GM12878 (cell line): ENCODE measurements around the gene LRRN4CL. TPM values are rescaled to one million over a fixed set of nuclear protein-coding genes. Genes with fewer than 3 reads are reported as not detected.

Experiments used
- ATAC-seq: fragments of 200-7000 bp; cut with Tn5 transposase; 3 replicates; pipeline ENCODE4 v1.9.1; 2020; ENCODE audit warnings: mild to moderate bottlenecking, moderate library complexity
- BruUV-seq: library from RNA; stranded (reverse); fragments of 400-500 nt; replicated peaks from 2 replicates; lab custom pipeline; 2021; lab: Mats Ljungman, UMichigan
- CTCF ChIA-PET: fragments of 300-600 bp; sonication (Branson Sonifier 250); formaldehyde crosslinking; extraction: SDS; loops from one replicate; lab custom pipeline; 2021; ENCODE audit warnings: inconsistent platforms; lab: Yijun Ruan, JAX
- POLR2A ChIA-PET: fragments of 350-600 bp; formaldehyde crosslinking; extraction: SDS; loops from one replicate; lab custom pipeline; 2021; ENCODE audit warnings: inconsistent platforms; lab: Charles Lee
- RAD21 ChIA-PET: fragments of 300-600 bp; sonication (Branson Sonifier 250); formaldehyde crosslinking; loops from one replicate; lab custom pipeline; 2023; ENCODE audit warnings: antibody characterized with exemption; ENCODE audit not compliant: unreplicated experiment; lab: Charles Lee
- SMC1A ChIA-PET: fragments of 300-600 bp; sonication (Branson Sonifier 250); formaldehyde crosslinking; loops from one replicate; lab custom pipeline; 2023; ENCODE audit not compliant: unreplicated experiment, uncharacterized antibody; lab: Charles Lee
- DNase-seq: peaks from one replicate; pipeline ENCODE4 v3.0.0-alpha.2; 2011; ENCODE audit warnings: low read depth, low spot score
- FAIRE-seq: peaks from 3 replicates; lab custom pipeline; 2011; peaks lifted over from hg19 to GRCh38; lab: Jason Lieb, UNC
- H2AFZ ChIP-seq: 2 replicates; pipeline ENCODE4 v1.6.0; 2011; ENCODE audit warnings: low read depth, low read length, control low read depth; ENCODE audit not compliant: control insufficient read depth
- H3K27ac ChIP-seq: 2 replicates; pipeline ENCODE4 v1.5.1; 2011; ENCODE audit warnings: control low read depth; ENCODE audit not compliant: control insufficient read depth, insufficient read depth
- H3K27me3 ChIP-seq, 2 experiments: replicated peaks in 1 of 2; 2 replicates each; pipeline versions ENCODE4 v1.6.0 to v1.6.1; 2011; ENCODE audit warnings: low read length in 1 of 2; ENCODE audit not compliant: control insufficient read depth in 2 of 2, insufficient read depth in 2 of 2
- H3K36me3 ChIP-seq, 2 experiments: 2 replicates each; pipeline ENCODE4 v1.5.1; 2011; ENCODE audit warnings: low read length in 1 of 2; ENCODE audit not compliant: control insufficient read depth in 2 of 2, insufficient read depth in 2 of 2
- H3K4me1 ChIP-seq: 2 replicates; pipeline ENCODE4 v1.6.1; 2011; ENCODE audit warnings: mild to moderate bottlenecking, low read length, moderate library complexity, mixed read lengths; ENCODE audit not compliant: control insufficient read depth, insufficient read depth
- H3K4me2 ChIP-seq: 2 replicates; pipeline ENCODE4 v1.6.0; 2011; ENCODE audit warnings: control low read depth; ENCODE audit not compliant: control insufficient read depth, insufficient read depth
- H3K4me3 ChIP-seq: fragments of 200-600 bp; sonication (generic); 2 replicates; pipeline ENCODE4 v1.5.1; 2016
- H3K79me2 ChIP-seq: 2 replicates; pipeline ENCODE4 v1.6.0; 2011; ENCODE audit warnings: low read length; ENCODE audit not compliant: control insufficient read depth, insufficient read depth
- H3K9ac ChIP-seq: 2 replicates; pipeline ENCODE4 v1.8.0; 2011; ENCODE audit warnings: low read length, control low read depth, mixed read lengths; ENCODE audit not compliant: control insufficient read depth, insufficient read depth
- H3K9me3 ChIP-seq: replicated peaks from 3 replicates; pipeline ENCODE4 v1.5.1; 2011; ENCODE audit warnings: mild to moderate bottlenecking, low read length; ENCODE audit not compliant: control insufficient read depth, insufficient read depth
- H4K20me1 ChIP-seq: 2 replicates; pipeline ENCODE4 v1.6.0; 2011; ENCODE audit not compliant: control insufficient read depth, insufficient read depth
- ATF2 ChIP-seq: IDR thresholded peaks from 2 replicates; pipeline ENCODE4 v1.6.1; 2012; ENCODE audit warnings: low read length, inconsistent platforms
- CREB1 ChIP-seq: IDR thresholded peaks from 2 replicates; pipeline ENCODE4 v1.6.1; 2012; ENCODE audit warnings: low read depth, mild to moderate bottlenecking, inconsistent platforms
- EP300 ChIP-seq, 2 experiments: fragments of 150-350 bp in 1 of 2; IDR thresholded peaks; 2 replicates each; pipeline ENCODE4 v1.6.1; 2011 to 2012; ENCODE audit warnings: low read depth in 2 of 2, low read length in 2 of 2, borderline replicate concordance in 1 of 2, improper control_type of control experiment in 1 of 2, inconsistent platforms in 1 of 2; ENCODE audit not compliant: control insufficient read depth in 1 of 2
- LARP7 ChIP-seq: fragments of 450-650 bp; IDR thresholded peaks from 2 replicates; pipeline ENCODE4 v1.6.1; 2017; ENCODE audit warnings: mild to moderate bottlenecking
- MEF2B ChIP-seq: fragments of 450-650 bp; IDR thresholded peaks from 2 replicates; pipeline ENCODE4 v1.6.1; 2018; ENCODE audit warnings: mild to moderate bottlenecking, moderate library complexity; ENCODE audit not compliant: partially characterized antibody, poor library complexity, severe bottlenecking
- MLLT1 ChIP-seq: fragments of 450-650 bp; IDR thresholded peaks from 2 replicates; pipeline ENCODE4 v1.6.1; 2016; ENCODE audit warnings: mild to moderate bottlenecking
- MXI1 ChIP-seq: fragments of 150-350 bp; IDR thresholded peaks from 2 replicates; pipeline ENCODE4 v1.6.1; 2011; ENCODE audit warnings: low read depth, mild to moderate bottlenecking, inconsistent platforms, low read length, improper control_type of control experiment
- NBN ChIP-seq: fragments of 450-650 bp; IDR thresholded peaks from 2 replicates; pipeline ENCODE4 v1.6.1; 2016
- NKRF ChIP-seq: fragments of 450-650 bp; conservative IDR thresholded peaks from 2 replicates; pipeline ENCODE4 v1.6.1; 2017; ENCODE audit warnings: mild to moderate bottlenecking, moderate library complexity
- NR2C1 ChIP-seq: fragments of 450-650 bp; IDR thresholded peaks from 2 replicates; pipeline ENCODE4 v1.6.1; 2017; ENCODE audit warnings: antibody characterized with exemption, mild to moderate bottlenecking, moderate library complexity
- PAX5 ChIP-seq: IDR thresholded peaks from 2 replicates; pipeline ENCODE4 v1.6.1; 2011; ENCODE audit warnings: low read depth, low read length, borderline replicate concordance
- POLR2AphosphoS2 ChIP-seq: IDR thresholded peaks from 2 replicates; pipeline ENCODE4 v1.6.1; 2011; ENCODE audit warnings: low read depth, mild to moderate bottlenecking, low read length, improper control_type of control experiment, moderate library complexity
- RUNX3 ChIP-seq: IDR thresholded peaks from 2 replicates; pipeline ENCODE4 v1.6.1; 2012; ENCODE audit warnings: low read length, inconsistent platforms
- STAT3 ChIP-seq: IDR thresholded peaks from 2 replicates; pipeline ENCODE4 v1.6.1; 2011; ENCODE audit warnings: low read depth, low read length, improper control_type of control experiment
- TCF7 ChIP-seq: IDR thresholded peaks from 2 replicates; pipeline ENCODE4 v1.6.1; 2014; ENCODE audit warnings: antibody characterized with exemption, borderline replicate concordance
- WGBS: methylation state at CpG from one replicate; pipeline ENCODE4 v1.1.6; 2016; ENCODE audit warnings: low lambda C conversion rate; ENCODE audit not compliant: insufficient replicate concordance, insufficient coverage; ENCODE audit errors: missing lambda C conversion rate; 5-methylcytosine and 5-hydroxymethylcytosine counted together
- in situ Hi-C: fragments of 300-500 bp; cut with MboI; formaldehyde crosslinking; loops from 9 replicates; pipeline ENCODE4 v1.14.3; 2018; ENCODE audit warnings: mixed read lengths
- intact Hi-C: fragments of 100-400 bp; cut with micrococcal nuclease; formaldehyde crosslinking; loops from one replicate; pipeline ENCODE4 v1.14.2; 2022; ENCODE audit not compliant: unreplicated experiment
- polyA plus RNA-seq, 11 experiments: library from polyadenylated mRNA; depleted of rRNA in 4 of 11; unstranded in 6 of 11; stranded (reverse) in 5 of 11; fragments of >200 nt; fragmentation: Nextera tagmentation in 4 of 11; fragmentation: Illumina TruSeq in 1 of 11; extraction: Ambion mirVana in 4 of 11; extraction: Trizol in 1 of 11; gene quantifications; 1 replicate in 1 of 11; 2 replicates in 10 of 11; pipeline versions ENCODE4 v1.2.1 to v1.2.3, GENCODE V29; 2011 to 2016; ENCODE audit warnings: inconsistent platforms in 2 of 11, missing spikeins in 2 of 11, low read depth in 1 of 11
- total RNA-seq, 4 experiments: library from RNA; depleted of rRNA in 3 of 4; stranded (reverse); fragments of >200 nt in 3 of 4; fragmentation: Illumina TruSeq in 1 of 4; extraction: Trizol in 1 of 4; gene quantifications; 2 replicates each; pipeline versions ENCODE4 v1.2.1 to v1.2.3, GENCODE V29; 2013 to 2021
- TF ChIP-seq, protein P1 (sequence below): fragments of 450-650 bp; IDR thresholded peaks from 2 replicates; pipeline ENCODE4 v1.6.1; 2016; ENCODE audit warnings: mild to moderate bottlenecking

LRRN4CL gene
- total and polyA plus RNA-seq, 10 of the 15 experiments (the other 5 are each of a cell fraction or from before 2014, with no cell fraction given) = 0.01 to 0.06 TPM; not detected in 8

GRCh38 chr11:62705880-62706849, 16.8 kb upstream of the LRRN4CL start:
- peak overlapping the region; percentile 76 for H2AFZ ChIP-seq
- H4K20me1 ChIP-seq = no peaks in the 10 kb centered on the region
- peak; percentile 81 for ATAC-seq
- WGBS = 8% methylated on average over 73 of the region's 73 CpGs
- ChIA-PET SMC1A (interaction anchor here (0.8 to 2.5 kb wide), 7 partner anchors 22 to 163 kb away, joined by 3 to 9 read pairs (median 4); partner anchors contain the start of genes C11orf98, CSKMT, HNRNPUL2 and TTC9C), POLR2A (interaction anchor here (0.6 to 7.6 kb wide), 15 partner anchors 13 to 177 kb away, joined by 3 to 79 read pairs (median 5); partner anchors contain the start of genes B3GAT3, C11orf98, CSKMT and EEF1G), CTCF (interaction anchor here (0.7 to 5.0 kb wide), 11 partner anchors 12 to 282 kb away, joined by 3 to 21 read pairs (median 3); partner anchors contain the start of genes HNRNPUL2, TTC9C and UBXN1), RAD21 (interaction anchor here (0.8 to 2.3 kb wide), 9 partner anchors 38 to 282 kb away, joined by 3 to 6 read pairs (median 3); partner anchors contain the start of genes C11orf98, CSKMT, EML3 and TAF6L)
- BruUV-seq = no TSS peak
- H3K79me2 ChIP-seq = no peaks in the 10 kb centered on the region
- in situ Hi-C loops (no loop called here), intact Hi-C loops (loop anchor here (5.0 kb wide), 1 partner anchor 104 kb away; the partner anchor contains the start of gene MTA2)
- FAIRE-seq = no peak
- H3K4me1 ChIP-seq = peaks cover 29% of the 10 kb centered on the region
- peak overlapping the region; percentile 40 for H3K9ac ChIP-seq
- peak overlapping the region; percentile 51 for H3K27ac ChIP-seq
- H3K27me3 ChIP-seq = no peaks in the 10 kb centered on the region
- H3K4me3 ChIP-seq = peak overlapping the region; percentile 79
- no peaks in the 10 kb centered on the region for H3K9me3 ChIP-seq
- H3K36me3 ChIP-seq = peaks cover 7 to 12% of the 10 kb centered on the region in 2 experiments
- DNase-seq = peak; percentile 50
- peak overlapping the region; percentile 92 for H3K4me2 ChIP-seq
- peak; percentile 20 for TF ChIP-seq RUNX3
- peak; percentile 75; the same call in 1 of the 2 replicates for TF ChIP-seq POLR2AphosphoS2
- TF ChIP-seq MLLT1 = no peak
- TF ChIP-seq EP300 (IDR thresholded peaks at IDR 0.05; ENCODE audit: borderline replicate concordance in 1 of 2, control insufficient read depth in 1 of 2, low read depth in 2 of 2, low read length in 2 of 2) = no peak
- 0 out of 2 replicates have a peak, but pooled peaks have one; percentile 38 for TF ChIP-seq CREB1
- TF ChIP-seq ATF2 = no peak
- TF ChIP-seq MXI1 = peak; percentile 91
- TF ChIP-seq, protein P1, sequence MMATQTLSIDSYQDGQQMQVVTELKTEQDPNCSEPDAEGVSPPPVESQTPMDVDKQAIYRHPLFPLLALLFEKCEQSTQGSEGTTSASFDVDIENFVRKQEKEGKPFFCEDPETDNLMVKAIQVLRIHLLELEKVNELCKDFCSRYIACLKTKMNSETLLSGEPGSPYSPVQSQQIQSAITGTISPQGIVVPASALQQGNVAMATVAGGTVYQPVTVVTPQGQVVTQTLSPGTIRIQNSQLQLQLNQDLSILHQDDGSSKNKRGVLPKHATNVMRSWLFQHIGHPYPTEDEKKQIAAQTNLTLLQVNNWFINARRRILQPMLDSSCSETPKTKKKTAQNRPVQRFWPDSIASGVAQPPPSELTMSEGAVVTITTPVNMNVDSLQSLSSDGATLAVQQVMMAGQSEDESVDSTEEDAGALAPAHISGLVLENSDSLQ = peak; percentile 44; the same call in 1 of the 2 replicates
- TF ChIP-seq NKRF = peak; percentile 95
- peak; percentile 64 for TF ChIP-seq LARP7
- TF ChIP-seq MEF2B = peak; percentile 77
- TF ChIP-seq PAX5 = no peak
- TF ChIP-seq NBN = no peak; the same call in 1 of the 2 replicates
- no peak for TF ChIP-seq TCF7
- TF ChIP-seq STAT3 = no peak
- no peak for TF ChIP-seq NR2C1
